ENCODE data around the gene KLF3. TPM values are rescaled to one million over a fixed set of nuclear protein-coding genes. Genes with fewer than 3 reads are reported as not detected.

KLF3 gene
- total and polyA plus RNA-seq, 2 experiments from 2014 or later, result 15.0 to 16.5 TPM

DNA sequence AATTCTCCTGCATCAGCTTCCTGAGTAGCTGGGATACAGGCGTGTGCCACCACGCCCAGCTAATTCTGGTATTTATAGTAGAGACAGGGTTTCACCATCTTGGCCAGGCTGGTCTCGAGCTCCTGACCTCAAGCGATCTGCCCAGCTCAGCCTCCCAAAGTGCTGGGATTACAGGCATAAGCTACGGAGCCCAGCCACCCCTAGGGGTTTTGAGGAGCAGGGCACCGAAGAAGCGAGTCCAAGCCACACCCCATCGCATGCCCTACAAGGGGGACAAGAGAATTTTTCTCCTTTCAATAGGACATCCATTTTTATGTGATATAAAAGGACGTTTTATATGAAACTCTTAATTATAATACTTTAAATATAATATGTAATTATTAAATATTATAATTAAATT is 13.9 kb upstream of the KLF3 start:
- no peak overlapping the region for H3K27ac ChIP-seq (ENCODE audit: low read depth)
- Mint-ChIP-seq H3K4me1 (peaks cover 8% of the 10 kb centered on the region), H3K27me3 (ENCODE audit: insufficient read depth, low read depth, poor library complexity) (peaks cover 7% of the 10 kb centered on the region), H3K4me3 (no peak overlapping the region), H3K36me3 (ENCODE audit: low read depth) (no peaks in the 10 kb centered on the region), H3K27ac (no peak overlapping the region), H3K9me3 (no peaks in the 10 kb centered on the region; the same call in 2 of the 3 replicates)
- peak; percentile 66 for ATAC-seq
- no peaks in the 10 kb centered on the region for H3K36me3 ChIP-seq (ENCODE audit: insufficient read depth)
- TF ChIP-seq NANOG (IDR thresholded peaks at IDR 0.05; ENCODE audit: borderline replicate concordance) (no peak), EZH2 (IDR thresholded peaks at IDR 0.05; ENCODE audit: low read depth, unreplicated experiment) (no peak), STAT1 (IDR thresholded peaks at IDR 0.05; ENCODE audit: unreplicated experiment) (no peak), REST (IDR thresholded peaks at IDR 0.05; ENCODE audit: unreplicated experiment) (no peak), ZNF331 (CRISPR knock-in tag; IDR thresholded peaks at IDR 0.05; ENCODE audit: low read depth) (no peak), EZH2phosphoT487 (IDR thresholded peaks at IDR 0.05; ENCODE audit: unreplicated experiment) (no peak), ZNF462 (CRISPR knock-in tag; IDR thresholded peaks at IDR 0.05) (no peak), POLR2AphosphoS5 (IDR thresholded peaks at IDR 0.05; ENCODE audit: low read depth) (no peak), JUNB (IDR thresholded peaks at IDR 0.05; ENCODE audit: unreplicated experiment) (no peak), CREB1 (CRISPR knock-in tag; IDR thresholded peaks at IDR 0.05; ENCODE audit: low read depth) (no peak), ZNF114 (CRISPR knock-in tag; IDR thresholded peaks at IDR 0.05) (no peak), ETS1 (IDR thresholded peaks at IDR 0.05) (no peak)
- TF ChIP-seq, protein P1, sequence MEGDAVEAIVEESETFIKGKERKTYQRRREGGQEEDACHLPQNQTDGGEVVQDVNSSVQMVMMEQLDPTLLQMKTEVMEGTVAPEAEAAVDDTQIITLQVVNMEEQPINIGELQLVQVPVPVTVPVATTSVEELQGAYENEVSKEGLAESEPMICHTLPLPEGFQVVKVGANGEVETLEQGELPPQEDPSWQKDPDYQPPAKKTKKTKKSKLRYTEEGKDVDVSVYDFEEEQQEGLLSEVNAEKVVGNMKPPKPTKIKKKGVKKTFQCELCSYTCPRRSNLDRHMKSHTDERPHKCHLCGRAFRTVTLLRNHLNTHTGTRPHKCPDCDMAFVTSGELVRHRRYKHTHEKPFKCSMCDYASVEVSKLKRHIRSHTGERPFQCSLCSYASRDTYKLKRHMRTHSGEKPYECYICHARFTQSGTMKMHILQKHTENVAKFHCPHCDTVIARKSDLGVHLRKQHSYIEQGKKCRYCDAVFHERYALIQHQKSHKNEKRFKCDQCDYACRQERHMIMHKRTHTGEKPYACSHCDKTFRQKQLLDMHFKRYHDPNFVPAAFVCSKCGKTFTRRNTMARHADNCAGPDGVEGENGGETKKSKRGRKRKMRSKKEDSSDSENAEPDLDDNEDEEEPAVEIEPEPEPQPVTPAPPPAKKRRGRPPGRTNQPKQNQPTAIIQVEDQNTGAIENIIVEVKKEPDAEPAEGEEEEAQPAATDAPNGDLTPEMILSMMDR (conservative IDR thresholded peaks at IDR 0.05; ENCODE audit: low read depth in 2 of 2), result no peak
- no peaks in the 10 kb centered on the region for H3F3A ChIP-seq (replicated peaks; ENCODE audit: low read depth)
- H3K4me2 ChIP-seq, result no peak overlapping the region
- H4K20me1 ChIP-seq (replicated peaks; ENCODE audit: insufficient read depth), result no peaks in the 10 kb centered on the region
- H2AFZ ChIP-seq, result no peak overlapping the region
- no peak overlapping the region for H3K4me3 ChIP-seq
- no peaks in the 10 kb centered on the region for H3K79me2 ChIP-seq (replicated peaks; ENCODE audit: insufficient read depth)
- no peaks in the 10 kb centered on the region for H3K9me2 ChIP-seq (ENCODE audit: insufficient read depth)
- H3K27me3 ChIP-seq (ENCODE audit: insufficient read depth), result no peaks in the 10 kb centered on the region
- DNase-seq (ENCODE audit: low spot score), result peak; percentile 34
- H3K4me1 ChIP-seq (ENCODE audit: insufficient read depth), result no peaks in the 10 kb centered on the region
